ENCODE results near the gene DCDC1.

- TF ChIP-seq POLR2A (IDR thresholded peaks at IDR 0.05; ENCODE audit: low read length) (no peak), GATA1 (IDR thresholded peaks at IDR 0.05; ENCODE audit: low read depth, low read length) (no peak)
Measured at GRCh38 chr11:31117038-31117437, 252.5 kb downstream of the DCDC1 start.
